Posterior cingulate gyrus (tissue), 11 donors: Measurements from ENCODE around the gene ACER1.
"Not testable (repeated sequence)": the region's sequence is repeated elsewhere in the genome, so short reads cannot be mapped to it uniquely, and the experiment has no call there.

Source experiments
- DNase-seq, 10 donors: peaks; one replicate each; pipeline versions ENCODE4 v3.0.0 to v3.0.0-alpha.2; 2020 to 2021; ENCODE audit warnings: mixed read lengths in 3 of 10
- intact Hi-C: fragments of 100-400 bp; cut with DNase I; formaldehyde crosslinking; loops from one replicate; pipeline ENCODE4 v1.15.1; 2023

Gene ACER1

DNA sequence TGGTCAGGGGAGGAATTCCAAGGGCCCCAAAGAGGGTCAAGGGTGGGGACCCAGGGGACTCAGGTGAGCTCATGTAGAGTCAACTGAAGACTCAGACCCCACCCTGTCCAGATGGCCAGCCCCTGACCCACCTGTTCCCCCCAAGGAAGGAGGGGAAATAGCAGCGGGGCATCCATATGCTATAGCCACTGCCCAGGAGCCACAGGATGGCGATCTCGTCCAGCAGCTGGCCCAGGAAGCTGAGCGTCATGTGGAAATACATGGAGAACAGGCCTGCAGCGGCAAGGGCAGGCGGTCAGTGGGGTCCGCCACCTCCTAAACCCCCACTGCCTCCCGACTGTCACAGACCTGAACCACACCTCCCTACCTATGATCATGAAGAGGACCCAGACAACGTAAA is 21.4 kb downstream of the ACER1 start:
- intact Hi-C loops, result no loop called here
- peak in 1 of 10 donors; percentile 46 for DNase-seq

DNA sequence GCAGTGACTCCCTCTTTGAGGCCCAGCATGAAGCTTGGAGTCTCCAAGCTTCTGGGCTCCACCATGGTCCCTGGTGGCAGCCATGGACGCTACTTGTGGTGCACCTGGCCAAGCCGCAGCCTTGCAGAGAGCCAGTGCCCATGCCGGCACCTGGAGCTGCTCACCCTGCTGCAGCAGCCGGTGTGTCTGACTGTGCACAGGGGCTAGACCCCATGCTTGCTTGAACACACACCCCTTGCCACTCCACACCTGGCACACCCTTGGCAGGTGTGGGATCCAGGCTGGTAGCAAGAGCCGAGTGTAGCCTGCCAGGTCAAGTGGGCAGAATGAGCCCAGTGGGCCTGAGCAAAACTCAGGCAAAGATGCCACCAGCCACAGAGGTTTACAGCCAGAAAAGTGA is 35.0 kb downstream of the ACER1 start:
- intact Hi-C loops, result no loop called here
- peak in 2 of 10 donors; percentile 57 to 71 for DNase-seq

DNA sequence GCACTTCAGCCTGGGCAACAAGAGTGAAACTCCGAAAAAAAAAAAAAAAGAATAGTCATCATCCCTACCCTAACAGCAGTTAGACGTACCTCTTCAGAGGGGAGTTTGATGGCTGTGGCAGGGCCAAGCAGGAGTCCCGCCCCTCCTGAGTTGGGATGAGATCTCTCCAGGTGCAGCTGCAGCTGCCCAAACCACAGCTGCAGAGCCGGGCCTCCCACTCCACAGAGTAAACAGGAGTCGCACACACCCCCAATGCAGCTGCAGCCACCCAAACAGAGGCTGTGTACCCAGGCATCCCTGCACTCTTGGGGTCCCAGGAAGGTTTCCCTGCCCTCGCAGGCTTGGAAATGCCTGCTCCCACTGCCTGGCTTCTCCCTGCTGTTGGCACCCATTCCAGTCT is 36.2 kb downstream of the ACER1 start:
- no peak for DNase-seq
- intact Hi-C loops, result no loop called here

DNA sequence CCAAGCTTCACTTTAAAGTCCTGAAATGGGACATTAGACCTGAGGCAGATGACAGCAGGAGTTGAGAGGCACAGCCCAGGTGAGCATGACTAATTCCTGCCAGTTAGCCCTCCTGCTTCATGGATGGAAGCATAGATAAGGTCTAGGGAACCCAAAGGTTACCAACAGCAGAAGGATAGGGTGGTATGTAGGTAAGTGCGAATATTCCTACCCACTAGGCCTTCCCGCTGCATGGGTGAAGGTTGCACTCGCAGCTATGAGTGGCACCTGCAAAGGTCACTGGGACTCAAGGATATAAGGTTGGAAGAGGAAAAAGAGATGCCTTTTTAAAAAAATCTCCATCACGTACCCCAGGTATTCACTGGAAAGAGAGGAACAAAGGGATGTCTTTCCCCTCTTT is 41.4 kb downstream of the ACER1 start:
- intact Hi-C loops, result no loop called here

DNA sequence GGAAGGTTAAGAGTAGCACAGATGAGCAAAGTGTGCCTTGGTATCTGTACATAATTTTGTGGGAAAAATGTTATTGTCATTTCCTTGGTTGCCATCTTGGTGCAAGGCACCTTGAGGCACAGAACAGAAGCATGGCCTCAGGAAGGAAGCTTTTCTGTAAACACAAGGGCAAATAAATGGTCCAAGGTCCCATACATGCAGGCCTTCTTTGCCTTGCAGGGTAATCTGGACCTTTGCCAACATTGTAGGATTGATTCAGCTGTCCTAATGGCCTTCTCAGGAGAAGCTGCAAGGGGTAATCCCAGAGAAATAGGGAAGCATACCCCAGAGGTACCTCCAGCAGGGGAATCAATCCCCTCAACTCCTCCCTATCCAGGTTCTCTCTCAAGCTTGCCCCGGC is 44.7 kb downstream of the ACER1 start:
- intact Hi-C loops, result no loop called here
- DNase-seq, result peak in 1 of 10 donors; percentile 9

More for the DNA sequence above, 41.4 kb downstream of the ACER1 start:
- DNase-seq, result peak in 1 of 10 donors; percentile 11

DNA sequence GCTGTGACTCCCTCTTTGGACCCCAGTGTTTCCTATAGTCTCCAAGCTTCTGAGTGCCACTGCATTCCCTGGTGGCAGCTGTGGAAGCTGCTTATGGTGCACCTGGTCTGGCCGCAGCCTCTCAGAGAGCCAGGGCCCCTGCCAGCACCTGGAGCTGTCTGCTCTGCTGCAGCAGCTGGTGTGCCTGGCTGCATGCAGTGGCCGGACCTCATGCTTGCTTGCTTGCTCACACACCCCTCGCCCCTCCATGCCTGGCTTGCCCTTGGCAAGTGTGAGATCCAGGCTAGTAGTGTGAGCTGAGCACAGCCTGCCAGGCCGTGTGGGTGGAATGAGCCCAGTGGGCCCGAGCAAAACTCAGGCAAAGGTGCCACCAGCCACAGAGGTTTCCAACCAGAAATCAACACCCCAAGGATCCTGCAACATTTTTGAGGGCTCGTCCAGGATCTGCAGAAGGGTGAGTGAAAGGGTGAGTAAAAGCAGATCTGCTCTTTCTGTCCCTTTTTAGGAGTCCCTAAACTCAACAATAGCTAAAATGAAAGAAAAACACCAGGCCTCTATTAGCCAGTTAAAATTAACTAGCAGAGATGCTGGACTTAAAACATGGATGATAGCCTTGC is 46.0 kb downstream of the ACER1 start:
- intact Hi-C loops, result no loop called here
- peak in 2 of 10 donors; percentile 35 to 43 for DNase-seq

DNA sequence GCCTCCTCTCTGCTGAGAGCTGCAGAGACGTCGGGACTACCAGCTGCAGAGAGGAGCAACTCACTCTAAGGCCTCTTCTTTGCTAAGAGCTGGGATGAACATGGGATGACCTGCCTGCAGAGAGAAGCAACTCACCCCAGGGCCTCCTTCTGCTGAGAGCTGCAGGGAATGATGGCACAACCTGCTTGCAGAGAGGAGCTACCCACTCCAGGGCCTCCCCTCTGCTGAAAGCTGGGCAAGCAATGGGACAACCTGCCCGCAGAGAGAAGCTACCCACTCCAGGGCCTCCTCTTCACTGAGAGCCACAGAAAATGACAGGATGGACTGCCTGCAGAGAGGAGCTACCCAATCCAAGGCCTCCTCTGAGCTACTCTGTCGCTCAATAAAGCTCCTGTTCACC is 46.7 kb downstream of the ACER1 start:
- peak in 1 of 10 donors; percentile 28 for DNase-seq
- intact Hi-C loops, result no loop called here

DNA sequence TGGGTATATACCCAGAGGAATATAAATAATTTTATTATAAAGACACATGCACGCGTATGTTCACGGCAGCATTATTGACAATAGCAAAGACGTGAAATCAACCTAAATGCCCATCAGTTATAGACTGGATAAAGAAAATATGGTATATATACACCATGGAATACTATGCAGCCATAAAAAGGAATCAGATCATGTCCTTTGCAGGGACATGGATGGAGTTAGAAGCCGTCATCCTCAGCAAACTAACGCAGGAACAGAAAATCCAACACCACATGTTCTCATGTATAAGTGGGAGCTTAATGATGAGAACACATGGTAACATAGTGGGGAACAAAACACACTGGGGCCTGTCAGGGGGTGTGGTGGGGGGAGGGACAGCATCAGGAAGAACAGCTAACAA is 51.0 kb downstream of the ACER1 start:
- intact Hi-C loops, result loop anchor here (5.0 kb wide), 2 partner anchors 65 to 80 kb away; partner anchors contain the start of gene CLPP

DNA sequence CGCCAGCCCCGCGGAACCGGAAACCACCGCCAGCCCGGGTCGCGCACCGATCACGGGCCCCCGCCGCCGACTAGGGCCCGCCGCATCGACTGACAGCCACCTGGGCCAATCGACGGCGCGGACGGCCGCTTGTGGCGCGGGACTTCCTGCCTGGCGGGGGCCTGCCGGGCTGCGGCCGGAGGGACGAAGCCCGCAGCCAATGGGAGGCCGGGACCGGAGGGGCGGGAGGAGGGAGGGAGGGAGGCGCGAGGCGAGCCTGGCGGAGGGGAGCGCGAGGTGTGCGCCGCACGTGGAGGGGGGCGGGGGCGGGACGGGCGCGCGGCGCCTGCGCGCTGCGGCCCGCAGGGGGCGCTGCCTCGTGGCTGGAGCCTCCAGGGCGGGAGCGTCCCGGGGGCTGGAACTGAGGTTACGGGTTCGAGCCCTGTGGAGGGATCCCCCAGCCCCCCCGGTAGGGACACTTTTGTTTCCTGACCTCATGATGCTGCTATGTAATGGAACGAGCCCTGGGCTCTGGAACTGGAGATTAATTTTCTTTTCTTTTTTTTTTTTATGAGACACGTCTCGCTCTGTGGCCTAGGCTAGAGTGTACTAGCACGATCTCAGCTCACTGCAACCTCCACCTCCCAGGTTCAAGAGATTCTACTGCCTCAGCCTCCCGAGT is 53.4 kb downstream of the ACER1 start, which contains the start of gene MLLT1:
Gene MLLT1, minus strand, starts transcription at position 45 of the 661 bp plus-strand sequence. CDS start 191 bp downstream, outside the sequence.
- peak; percentile 98 to 100 (median 99) for DNase-seq
- intact Hi-C loops, result loop anchor here (1.0 to 5.0 kb wide), 3 partner anchors 39 to 82 kb away; partner anchors contain the start of gene CLPP

More for the DNA sequence above, 51.0 kb downstream of the ACER1 start:
- DNase-seq, result not testable (repeated sequence)

DNA sequence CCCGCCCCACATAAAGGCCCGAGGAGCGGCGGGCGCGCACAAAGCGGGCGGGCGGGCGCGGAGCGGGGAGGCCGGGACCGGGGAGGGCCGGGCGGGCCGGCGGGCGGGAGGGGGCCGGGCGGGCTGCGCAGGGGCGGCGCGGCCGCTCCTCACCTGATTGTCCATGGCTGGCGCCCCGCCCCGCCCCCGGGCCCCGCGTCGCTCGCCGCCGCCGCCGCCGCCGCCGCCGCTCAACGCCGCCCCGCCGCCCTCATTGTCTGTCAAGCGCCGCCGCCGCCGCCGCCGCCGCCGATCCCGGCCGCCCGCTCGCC is 53.8 kb downstream of the ACER1 start:
- intact Hi-C loops, result no loop called here

DNA sequence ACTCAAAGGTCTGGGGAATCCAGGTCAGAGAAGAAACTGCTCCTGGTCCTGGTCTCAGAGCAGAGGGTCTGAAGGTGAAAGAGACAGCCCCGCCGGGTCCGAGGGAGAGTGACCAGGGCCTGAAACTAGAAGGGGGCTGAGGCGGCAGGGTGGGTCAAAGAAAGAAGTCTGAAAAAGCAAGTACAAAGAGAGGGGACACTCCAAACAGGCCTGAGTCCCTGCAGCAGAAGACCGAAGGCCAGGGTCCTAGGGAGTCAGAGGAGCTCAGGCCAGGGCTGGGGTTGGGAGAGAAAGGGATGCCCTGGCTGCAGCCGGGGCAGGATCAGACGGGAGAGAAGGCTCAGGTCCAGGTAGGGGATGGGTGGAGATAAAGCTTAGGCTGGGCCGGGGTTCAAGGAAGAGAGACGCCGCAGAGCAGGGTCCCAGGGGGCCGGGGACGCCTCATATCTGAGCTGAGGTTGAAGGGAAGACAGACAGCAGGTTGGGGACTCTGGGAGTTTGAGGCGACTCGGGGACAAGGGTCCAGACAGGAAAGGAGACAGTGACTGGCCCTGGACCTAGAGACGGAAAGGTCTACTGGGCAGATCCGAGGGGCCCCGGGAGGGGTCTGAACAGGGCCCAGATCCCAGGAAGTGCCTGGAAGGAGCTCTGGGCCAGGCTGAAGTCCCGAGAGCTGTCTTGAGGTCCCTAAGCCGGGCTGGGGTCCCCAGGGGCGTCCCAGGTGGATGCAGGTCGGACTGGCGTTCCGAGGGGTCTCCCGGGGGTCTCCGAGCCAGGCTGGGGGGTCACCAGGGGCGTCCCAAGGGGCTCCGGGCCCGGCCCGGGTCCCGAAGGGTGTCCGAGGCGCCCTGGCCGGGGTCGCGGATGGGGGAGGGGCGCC is 54.4 kb downstream of the ACER1 start:
- DNase-seq, result peak in 2 of 10 donors; percentile 77 to 81
- intact Hi-C loops, result no loop called here

More for the DNA sequence above, 53.8 kb downstream of the ACER1 start:
- DNase-seq, result no peak

DNA sequence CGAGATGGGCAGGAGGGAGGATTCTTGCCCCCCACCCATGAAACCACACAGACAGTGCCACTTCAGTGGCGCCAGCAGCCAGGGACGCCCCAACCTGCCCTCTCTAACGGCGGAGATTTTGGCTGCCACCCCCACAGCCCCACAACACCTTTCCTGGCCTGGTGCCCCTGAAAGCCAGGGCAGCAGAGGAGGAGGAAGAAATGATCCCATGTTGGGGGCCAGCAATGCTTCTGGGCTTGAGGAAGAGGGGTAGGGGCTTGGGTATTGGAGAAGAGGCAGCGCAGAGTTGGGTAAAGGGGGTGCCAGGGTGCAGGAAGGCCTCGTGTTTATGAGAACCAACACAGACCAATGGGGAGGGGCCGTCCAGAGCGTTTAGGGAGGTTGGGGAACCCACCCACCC is 55.4 kb downstream of the ACER1 start:
- intact Hi-C loops, result no loop called here
- DNase-seq, result peak in 1 of 10 donors; percentile 74

DNA sequence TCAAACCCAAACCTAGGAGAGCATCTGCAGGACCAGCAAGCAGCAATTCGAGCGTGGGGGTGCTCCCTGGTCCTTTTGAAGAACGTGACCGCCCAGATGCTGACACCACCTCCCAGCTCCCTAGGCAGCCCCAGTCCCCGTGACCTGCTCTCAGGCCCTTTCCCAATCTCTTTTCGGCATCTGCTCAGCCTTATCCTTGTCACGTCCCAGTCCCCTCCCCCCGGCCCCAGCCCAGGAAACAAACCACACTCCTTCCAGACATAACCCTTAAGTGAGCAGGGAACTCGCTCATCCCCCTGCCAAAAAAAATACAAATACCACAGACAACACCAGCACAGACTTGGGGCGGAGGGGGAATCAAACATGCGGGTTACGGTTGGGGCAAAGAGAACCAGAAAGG is 57.0 kb downstream of the ACER1 start:
- DNase-seq, result peak in 1 of 10 donors; percentile 67
- intact Hi-C loops, result no loop called here

DNA sequence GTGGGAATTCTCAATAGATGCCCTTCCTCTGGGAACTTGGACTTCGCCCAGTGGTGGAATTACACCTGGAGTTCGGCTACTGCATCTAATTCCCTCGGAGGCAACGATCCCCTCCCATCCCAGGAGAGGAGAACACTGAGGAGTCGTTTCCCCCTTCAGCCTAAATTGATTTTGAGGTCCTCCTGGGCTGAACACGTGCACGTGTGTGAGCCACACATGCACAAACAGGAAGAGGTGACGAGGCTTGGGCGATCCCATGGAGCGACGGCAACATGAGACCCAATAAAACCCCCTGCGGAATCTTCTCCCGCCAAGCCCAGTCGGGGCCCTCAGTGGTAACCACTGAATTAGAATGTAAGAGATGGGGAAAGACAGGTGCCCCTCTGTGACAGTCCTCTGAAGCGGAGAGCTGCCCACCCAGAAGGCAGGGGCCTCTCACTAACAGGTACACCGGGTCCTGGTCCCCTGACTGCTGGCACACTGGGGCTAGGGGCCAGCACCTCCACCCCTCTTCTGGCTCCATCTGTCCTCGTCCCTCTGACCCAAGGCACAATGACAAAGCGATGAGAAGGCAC is 58.2 kb downstream of the ACER1 start:
- intact Hi-C loops, result no loop called here
- peak in 1 of 10 donors; percentile 73 for DNase-seq

DNA sequence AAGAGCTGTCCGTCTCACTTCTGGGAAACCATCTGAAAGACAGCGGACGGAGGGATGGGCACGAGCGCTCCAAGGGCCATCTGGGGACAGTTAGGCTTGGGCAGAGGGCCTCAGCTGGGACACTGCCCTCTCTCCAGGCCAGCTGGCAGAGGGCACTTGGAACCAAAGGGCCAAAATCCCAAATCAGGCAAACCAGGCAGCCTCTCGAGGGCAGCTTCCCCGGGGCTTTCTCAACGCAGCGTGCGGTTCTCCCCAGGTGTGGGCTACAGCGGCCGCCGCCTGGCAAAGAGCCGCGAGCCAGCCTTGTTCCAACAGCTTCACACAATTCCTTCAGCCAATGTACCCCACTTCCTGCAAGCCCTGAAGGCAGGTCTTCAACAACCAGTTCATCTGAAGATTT is 58.7 kb downstream of the ACER1 start:
- DNase-seq, result peak in 1 of 10 donors; percentile 76
- intact Hi-C loops, result no loop called here

DNA sequence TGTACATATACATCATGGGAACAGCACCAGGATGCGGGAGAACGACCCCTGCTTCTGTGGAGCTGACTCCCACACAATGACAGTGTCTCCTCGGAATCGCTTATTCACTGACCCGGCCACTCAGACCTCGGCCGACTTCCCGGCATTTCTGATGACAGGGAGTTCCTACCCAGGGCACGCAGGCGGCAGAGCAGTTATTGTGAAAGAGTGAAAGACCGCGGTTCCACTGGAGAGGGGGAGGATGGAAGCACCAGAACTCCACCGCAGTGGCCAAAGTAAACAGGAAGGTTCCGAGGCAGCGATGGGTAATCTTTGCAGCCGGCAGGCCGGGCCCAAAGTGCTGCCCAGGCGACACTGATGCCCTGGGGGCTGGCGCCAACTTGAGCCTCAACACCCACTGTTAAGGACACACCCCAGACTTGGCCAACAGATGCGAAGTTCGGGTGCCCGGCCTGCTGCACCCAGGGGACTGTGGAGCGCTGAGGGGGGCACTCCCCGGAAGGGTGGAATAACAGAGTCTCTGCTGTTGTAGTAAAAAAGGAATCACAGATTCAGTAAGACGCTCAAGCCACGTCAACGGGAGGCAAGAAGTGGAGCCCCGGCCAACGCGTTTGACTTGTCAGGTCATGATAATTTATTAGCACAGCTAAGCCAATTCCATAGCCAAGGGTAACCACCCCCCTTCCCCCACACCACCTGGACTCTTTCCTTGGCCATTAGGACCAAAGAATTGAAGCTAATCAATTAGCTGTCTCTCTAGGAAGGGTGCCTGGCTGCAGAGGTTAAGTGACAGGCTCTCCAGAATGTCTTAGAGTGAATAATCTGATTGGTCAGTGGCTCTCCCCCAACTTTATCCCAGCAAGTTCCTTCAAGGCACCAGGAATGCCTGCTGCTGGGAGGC is 59.5 kb downstream of the ACER1 start:
- DNase-seq, result peak in 9 of 10 donors; percentile 26 to 93 (median 70)
- intact Hi-C loops, result no loop called here

DNA sequence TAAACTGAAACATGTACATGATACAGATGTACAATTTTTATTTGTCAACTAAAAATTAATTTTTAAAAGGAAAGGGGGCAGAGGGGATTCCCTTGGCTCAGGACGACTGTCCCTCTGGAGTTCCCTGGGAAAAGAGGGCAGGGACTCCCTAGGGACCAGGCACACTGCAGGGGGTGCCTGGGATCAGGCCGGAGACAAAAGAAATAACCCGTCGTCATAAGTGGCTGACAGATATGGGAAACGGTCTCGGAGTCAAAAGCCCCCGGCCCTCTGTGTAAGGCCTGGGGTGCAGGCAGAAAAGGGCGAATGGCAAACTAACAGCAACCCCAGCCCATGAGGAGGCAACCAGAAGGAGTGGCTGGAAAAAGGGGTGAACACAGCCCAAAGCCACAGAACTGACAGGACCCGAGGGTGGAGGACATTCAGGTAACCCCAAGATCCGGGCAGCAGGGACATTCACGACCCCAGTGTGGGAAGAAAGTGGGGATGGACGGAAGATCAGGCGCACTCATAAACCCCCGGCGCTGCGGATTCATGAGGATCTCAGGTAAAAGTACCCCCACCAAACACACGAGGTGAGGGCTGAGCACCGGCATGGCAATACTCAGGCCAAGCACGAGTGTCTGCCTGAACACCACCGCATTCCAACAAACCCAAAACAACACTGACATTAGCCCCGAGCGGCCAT is 60.4 kb downstream of the ACER1 start:
- intact Hi-C loops, result no loop called here
- peak in 1 of 10 donors; percentile 57 for DNase-seq

DNA sequence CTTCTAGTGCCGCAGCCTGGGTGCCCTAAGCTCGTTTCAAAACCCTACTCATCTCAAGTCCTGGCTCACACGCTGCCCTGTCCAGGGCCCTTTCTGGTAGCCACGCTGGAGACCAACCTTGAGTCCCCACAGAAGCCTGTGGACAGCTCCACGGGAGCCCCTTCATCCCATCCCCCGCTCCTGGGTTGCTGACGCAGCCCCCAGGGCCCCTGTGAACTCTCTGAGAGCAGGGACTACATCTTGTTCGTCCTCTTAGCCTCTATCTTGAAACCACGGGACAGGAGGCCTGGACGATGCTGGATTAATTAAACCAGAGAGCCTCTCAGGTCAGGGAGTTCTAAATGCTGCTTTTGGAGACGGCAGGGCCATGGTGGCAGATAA is 61.0 kb downstream of the ACER1 start:
- no peak for DNase-seq
- intact Hi-C loops, result no loop called here
